IMR-90 (cell line): ENCODE measurements around the gene HSPE1. TPM values are rescaled to one million over a fixed set of nuclear protein-coding genes. Genes with fewer than 3 reads are reported as not detected.

Experiments
- ATAC-seq: fragments of 200-7000 bp; cut with Tn5 transposase; 2 replicates; pipeline ENCODE4 v1.9.1; 2020; ENCODE audit warnings: low read depth, mild to moderate bottlenecking, moderate library complexity
- BruUV-seq: library from RNA; stranded (reverse); fragments of 400-500 nt; replicated peaks from 2 replicates; lab custom pipeline; 2021; lab: Mats Ljungman, UMichigan
- CTCF ChIA-PET: fragments of 300-600 bp; formaldehyde crosslinking; extraction: SDS; loops from one replicate; lab custom pipeline; 2021; ENCODE audit warnings: antibody characterized with exemption; lab: Yijun Ruan, JAX
- POLR2A ChIA-PET: fragments of 300-600 bp; sonication (Branson Sonifier 250); formaldehyde crosslinking; loops from one replicate; lab custom pipeline; 2022; ENCODE audit warnings: antibody characterized with exemption; ENCODE audit not compliant: unreplicated experiment; lab: Charles Lee
- DNase-seq: peaks from one replicate; pipeline ENCODE4 v3.0.0; 2013
- H2AFZ ChIP-seq: replicated peaks from 2 replicates; pipeline ENCODE3; 2013; ENCODE audit warnings: low read length, mild to moderate bottlenecking; ENCODE audit not compliant: poor library complexity
- H2AK5ac ChIP-seq: 2 replicates; pipeline ENCODE4 v1.6.1; 2013; ENCODE audit warnings: low read depth, low read length, inconsistent platforms
- H2AK9ac ChIP-seq: replicated peaks from 2 replicates; pipeline ENCODE3; 2013; ENCODE audit warnings: mild to moderate bottlenecking, low read depth, low read length, moderate library complexity; ENCODE audit not compliant: poor library complexity
- H2BK120ac ChIP-seq: 2 replicates; pipeline ENCODE4 v1.6.1; 2013; ENCODE audit warnings: low read depth, low read length, inconsistent platforms
- H2BK15ac ChIP-seq: 3 replicates; pipeline ENCODE4 v1.6.1; 2013; ENCODE audit warnings: low read depth, low read length, inconsistent platforms
- H2BK20ac ChIP-seq: 2 replicates; pipeline ENCODE4 v1.6.1; 2013; ENCODE audit warnings: low read depth, mild to moderate bottlenecking, inconsistent platforms, low read length, moderate library complexity
- H2BK5ac ChIP-seq: 2 replicates; pipeline ENCODE4 v1.6.1; 2013; ENCODE audit warnings: mild to moderate bottlenecking, low read depth, low read length, inconsistent platforms; ENCODE audit not compliant: poor library complexity, severe bottlenecking
- H3K14ac ChIP-seq: replicated peaks from 2 replicates; pipeline ENCODE4 v1.6.1; 2013; ENCODE audit warnings: low read depth, low read length, inconsistent platforms
- H3K18ac ChIP-seq: 2 replicates; pipeline ENCODE4 v1.6.1; 2013; ENCODE audit warnings: low read depth, low read length, control low read depth
- H3K23ac ChIP-seq: 2 replicates; pipeline ENCODE4 v1.6.1; 2013; ENCODE audit warnings: low read depth, low read length, inconsistent platforms
- H3K27ac ChIP-seq: 2 replicates; pipeline ENCODE4 v1.5.1; 2013; ENCODE audit warnings: mild to moderate bottlenecking, control low read depth, low read length; ENCODE audit not compliant: insufficient read depth
- H3K27me3 ChIP-seq: 2 replicates; pipeline ENCODE4 v1.6.1; 2013; ENCODE audit warnings: low read length; ENCODE audit not compliant: control insufficient read depth, insufficient read depth
- H3K36me3 ChIP-seq: 2 replicates; pipeline ENCODE4 v1.6.1; 2013; ENCODE audit warnings: low read length, mixed read lengths; ENCODE audit not compliant: control insufficient read depth, insufficient read depth
- H3K4ac ChIP-seq: 2 replicates; pipeline ENCODE4 v1.6.1; 2013; ENCODE audit warnings: low read depth, low read length, inconsistent platforms
- H3K4me1 ChIP-seq: 2 replicates; pipeline ENCODE4 v1.6.1; 2013; ENCODE audit warnings: low read length, mixed read lengths; ENCODE audit not compliant: control insufficient read depth, insufficient read depth
- H3K4me2 ChIP-seq: 2 replicates; pipeline ENCODE4 v1.6.1; 2013; ENCODE audit warnings: low read depth, mild to moderate bottlenecking, control low read depth, low read length, moderate library complexity
- H3K4me3 ChIP-seq: 2 replicates; pipeline ENCODE4 v1.5.1; 2013; ENCODE audit warnings: low read depth, mild to moderate bottlenecking, control low read depth, low read length, moderate library complexity; ENCODE audit not compliant: insufficient read depth
- H3K56ac ChIP-seq: 2 replicates; pipeline ENCODE4 v1.6.1; 2013; ENCODE audit warnings: low read length, inconsistent platforms; ENCODE audit not compliant: insufficient read depth; ENCODE audit errors: extremely low read depth
- H3K79me1 ChIP-seq, 2 experiments: 2 replicates each; pipeline ENCODE4 v1.6.1; 2013; ENCODE audit warnings: low read length in 2 of 2, inconsistent platforms in 1 of 2, low read depth in 1 of 2
- H3K9ac ChIP-seq: 2 replicates; pipeline ENCODE4 v1.6.1; 2013; ENCODE audit warnings: low read depth, low read length, control low read depth
- H3K9me1 ChIP-seq: 2 replicates; pipeline ENCODE4 v1.6.1; 2013; ENCODE audit warnings: low read length, inconsistent platforms; ENCODE audit not compliant: insufficient read depth
- H3K9me3 ChIP-seq: 2 replicates; pipeline ENCODE4 v1.6.1; 2013; ENCODE audit warnings: low read length; ENCODE audit not compliant: control insufficient read depth, insufficient read depth
- H4K20me1 ChIP-seq: 2 replicates; pipeline ENCODE4 v1.6.1; 2013; ENCODE audit warnings: low read length, inconsistent platforms; ENCODE audit not compliant: insufficient read depth
- H4K5ac ChIP-seq: 2 replicates; pipeline ENCODE4 v1.6.1; 2013; ENCODE audit warnings: mild to moderate bottlenecking, low read depth, low read length, control low read depth
- H4K8ac ChIP-seq, 2 experiments: 2 replicates each; pipeline ENCODE4 v1.6.1; 2013; ENCODE audit warnings: low read depth in 2 of 2, low read length in 2 of 2, control low read depth in 1 of 2, inconsistent platforms in 1 of 2
- H4K91ac ChIP-seq: 2 replicates; pipeline ENCODE4 v1.6.1; 2013; ENCODE audit warnings: low read depth, low read length, inconsistent platforms; ENCODE audit not compliant: insufficient read depth
- CHD1 ChIP-seq: IDR thresholded peaks from 2 replicates; pipeline ENCODE4 v1.6.1; 2012; ENCODE audit warnings: low read depth, low read length, improper control_type of control experiment
- POLR2A ChIP-seq: IDR thresholded peaks from 2 replicates; pipeline ENCODE4 v1.6.1; 2012; ENCODE audit warnings: mild to moderate bottlenecking, low read depth, low read length
- WGBS, 2 experiments: methylation state at CpG; one replicate each; pipeline versions ENCODE4 v1.1.5 to v1.1.7; 2013; ENCODE audit warnings: missing lambda C conversion rate in 2 of 2; ENCODE audit not compliant: insufficient read length in 1 of 2; ENCODE audit errors: extremely low coverage in 2 of 2; 5-methylcytosine and 5-hydroxymethylcytosine counted together
- dilution Hi-C: fragments of 300-500 bp; cut with HindIII; formaldehyde crosslinking; loops from one replicate; pipeline ENCODE4 v1.14.3; 2018; ENCODE audit warnings: low sequenced_read_pairs; ENCODE audit not compliant: unreplicated experiment
- in situ Hi-C: fragments of 300-500 bp; cut with MboI; formaldehyde crosslinking; loops from 3 replicates; pipeline ENCODE4 v1.14.3; 2019; ENCODE audit warnings: low sequenced_read_pairs, inconsistent platforms, mixed read lengths
- intact Hi-C: fragments of 100-400 bp; cut with micrococcal nuclease; formaldehyde crosslinking; loops from 2 replicates; pipeline ENCODE4 v1.10.0; 2022
- polyA plus RNA-seq, 3 experiments: library from polyadenylated mRNA; depleted of rRNA; stranded (reverse); fragments of >200 nt; gene quantifications; 2 replicates each; pipeline ENCODE4 v1.2.3, GENCODE V29; 2012; ENCODE audit warnings: low replicate concordance in 1 of 3
- total RNA-seq: library from RNA; depleted of rRNA; stranded (reverse); fragments of >200 nt; gene quantifications from 2 replicates; pipeline ENCODE4 v1.2.3, GENCODE V29; 2012
- TF ChIP-seq, protein P1 (sequence below): conservative IDR thresholded peaks from 2 replicates; pipeline ENCODE4 v1.5.1; 2012; ENCODE audit warnings: mild to moderate bottlenecking, low read depth, low read length, improper control_type of control experiment

Gene HSPE1
- total and polyA plus RNA-seq, 2 of the 4 experiments (the other 2 are of a cell fraction), result 13.3 to 93.6 TPM

- Histone ChIP-seq H3K79me1 (peaks cover 0 to 10% of the 10 kb centered on the region in 2 experiments; a peak in 1 of 4 replicates), H3K4me1 (peaks cover 4% of the 10 kb centered on the region; the same call in 1 of the 2 replicates), H2BK5ac (no peak overlapping the region), H3K9me3 (no peaks in the 10 kb centered on the region), H3K27me3 (no peaks in the 10 kb centered on the region), H3K14ac (no peak overlapping the region), H3K9me1 (no peaks in the 10 kb centered on the region), H2BK20ac (no peak overlapping the region), H3K36me3 (peaks cover 2% of the 10 kb centered on the region; the same call in 1 of the 2 replicates), H3K56ac (no peak overlapping the region), H4K5ac (no peak overlapping the region), H3K27ac (no peak overlapping the region), H4K8ac (no peak overlapping the region), H3K23ac (peak overlapping the region; percentile 24; the same call in 1 of the 2 replicates), H4K91ac (no peak overlapping the region), H2BK15ac (no peak overlapping the region), H2AK9ac (no peak overlapping the region), H3K4ac (no peak overlapping the region), H2AFZ (no peak overlapping the region), H3K4me2 (peak overlapping the region; percentile 82), H3K4me3 (peak overlapping the region; percentile 80), H2BK120ac (no peak overlapping the region), H3K18ac (no peak overlapping the region), H4K20me1 (peaks cover 9% of the 10 kb centered on the region; the same call in 1 of the 2 replicates), H2AK5ac (no peak overlapping the region), H3K9ac (peak overlapping the region; percentile 92; the same call in 1 of the 2 replicates)
- WGBS, 2 experiments, result no CpG with 5 or more reads among the region's 2 CpGs
- POLR2A ChIA-PET, result interaction anchor here (0.7 kb wide), 1 partner anchor 17 kb away, joined by 4 read pairs; the partner anchor contains the start of genes HSPD1 and HSPE1
- BruUV-seq, result TSS peak; percentile 24
- no peak for DNase-seq
- no peak for TF ChIP-seq CHD1
- TF ChIP-seq POLR2A, result no peak
- TF ChIP-seq, protein P1, sequence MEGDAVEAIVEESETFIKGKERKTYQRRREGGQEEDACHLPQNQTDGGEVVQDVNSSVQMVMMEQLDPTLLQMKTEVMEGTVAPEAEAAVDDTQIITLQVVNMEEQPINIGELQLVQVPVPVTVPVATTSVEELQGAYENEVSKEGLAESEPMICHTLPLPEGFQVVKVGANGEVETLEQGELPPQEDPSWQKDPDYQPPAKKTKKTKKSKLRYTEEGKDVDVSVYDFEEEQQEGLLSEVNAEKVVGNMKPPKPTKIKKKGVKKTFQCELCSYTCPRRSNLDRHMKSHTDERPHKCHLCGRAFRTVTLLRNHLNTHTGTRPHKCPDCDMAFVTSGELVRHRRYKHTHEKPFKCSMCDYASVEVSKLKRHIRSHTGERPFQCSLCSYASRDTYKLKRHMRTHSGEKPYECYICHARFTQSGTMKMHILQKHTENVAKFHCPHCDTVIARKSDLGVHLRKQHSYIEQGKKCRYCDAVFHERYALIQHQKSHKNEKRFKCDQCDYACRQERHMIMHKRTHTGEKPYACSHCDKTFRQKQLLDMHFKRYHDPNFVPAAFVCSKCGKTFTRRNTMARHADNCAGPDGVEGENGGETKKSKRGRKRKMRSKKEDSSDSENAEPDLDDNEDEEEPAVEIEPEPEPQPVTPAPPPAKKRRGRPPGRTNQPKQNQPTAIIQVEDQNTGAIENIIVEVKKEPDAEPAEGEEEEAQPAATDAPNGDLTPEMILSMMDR, result no peak
- in situ Hi-C loops (loop anchor here (10.0 kb wide), 1 partner anchor 188 kb away; the partner anchor contains the start of gene MARS2), intact Hi-C loops (loop anchor here (5.0 kb wide), 2 partner anchors 155 to 190 kb away; partner anchors contain the start of gene MARS2), dilution Hi-C loops (no loop called here)
- CTCF ChIA-PET, result interaction anchor here (0.5 kb wide), 1 partner anchor 567 kb away, joined by 3 read pairs; no protein-coding TSS in a partner anchor
- no peak for ATAC-seq
Observed at GRCh38 chr2:197517150-197517549, 17.0 kb downstream of the HSPE1 start.
